ENCODE data around the gene MSGN1. TPM values are rescaled to one million over a fixed set of nuclear protein-coding genes. Genes with fewer than 3 reads are reported as not detected.

The MSGN1 gene
- total RNA-seq, 1 experiment from 2014 or later: not detected

DNA sequence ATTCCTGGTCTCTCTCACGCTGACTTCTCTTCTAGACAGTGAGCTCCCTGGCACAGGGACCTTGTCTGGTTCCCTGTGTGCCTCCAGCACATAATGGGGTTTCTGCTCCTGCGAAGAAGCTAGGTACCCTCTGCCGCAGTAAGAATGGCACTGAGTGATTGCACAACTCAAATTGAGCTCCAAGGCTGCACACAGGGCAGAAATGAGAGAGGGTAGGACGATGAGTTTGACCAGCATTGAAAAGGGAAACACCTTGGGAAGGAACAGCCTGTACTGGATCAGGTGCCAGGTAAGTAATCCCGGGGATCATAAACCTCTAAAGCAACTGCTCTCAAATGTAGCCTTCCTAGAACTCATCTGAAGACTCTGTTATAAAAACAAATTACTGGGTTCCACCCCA lies 21.0 kb upstream of the MSGN1 start:
- Histone ChIP-seq H2AFZ (ENCODE audit: low read depth, low read length, poor library complexity, severe bottlenecking) (no peak overlapping the region), H3K9me2 (ENCODE audit: insufficient read depth) (no peaks in the 10 kb centered on the region), H3K27me3 (ENCODE audit: insufficient read depth, low read length) (peaks cover 26% of the 10 kb centered on the region), H3K9me3 (ENCODE audit: control insufficient read depth in 1 of 2, insufficient read depth in 1 of 2, low read depth in 1 of 2, low read length in 2 of 2) (no peaks in the 10 kb centered on the region), H3K79me2 (ENCODE audit: insufficient read depth, low read length) (no peaks in the 10 kb centered on the region), H4K20me1 (ENCODE audit: insufficient read depth) (no peaks in the 10 kb centered on the region), H3K4me3 (replicated peaks in 1 of 2; ENCODE audit: low read depth in 1 of 2, low read length in 2 of 2) (no peak overlapping the region), H3K27ac (ENCODE audit: low read depth, low read length) (no peak overlapping the region), H3K36me3 (ENCODE audit: control insufficient read depth in 1 of 2, insufficient read depth in 2 of 2, low read length in 2 of 2) (no peaks in the 10 kb centered on the region), H3K4me1 (ENCODE audit: control insufficient read depth in 1 of 2, insufficient read depth in 2 of 2, low read length in 2 of 2) (no peaks in the 10 kb centered on the region), H3K4me2 (ENCODE audit: low read length) (no peak overlapping the region), H3K9ac (ENCODE audit: low read length) (no peak overlapping the region)
- DNase-seq (ENCODE audit: low read depth, low spot score) (no peak), ATAC-seq (no peak)
- BruUV-seq (replicated peaks): no TSS peak
- intact Hi-C loops (cut with micrococcal nuclease): no loop called here
- ChIA-PET POLR2A (no interaction called here), CTCF (no interaction called here), RAD21 (ENCODE audit: low non-redundant PET in 1 of 2, low total read pairs in 2 of 2, uncharacterized antibody in 2 of 2, unreplicated experiment in 2 of 2) (no interaction called here)
- TF ChIP-seq ZNF274 (IDR thresholded peaks at IDR 0.05; ENCODE audit: low read depth, low read length) (no peak), REST (IDR thresholded peaks at IDR 0.05; ENCODE audit: low read depth) (no peak), CEBPB (IDR thresholded peaks at IDR 0.05; ENCODE audit: low read depth) (no peak), POLR2A (IDR thresholded peaks at IDR 0.05; ENCODE audit: borderline replicate concordance, extremely low read depth, insufficient read depth, insufficient read length) (no peak), EZH2phosphoT487 (IDR thresholded peaks at IDR 0.05; ENCODE audit: borderline replicate concordance) (no peak), EZH2 (IDR thresholded peaks at IDR 0.05) (no peak), ZFX (IDR thresholded peaks at IDR 0.05) (no peak), ZBTB33 (IDR thresholded peaks at IDR 0.05; ENCODE audit: extremely low read depth, insufficient replicate concordance, low read length) (no peak), SRF (IDR thresholded peaks at IDR 0.05; ENCODE audit: low read depth) (no peak), CBX3 (IDR thresholded peaks at IDR 0.05; ENCODE audit: low read depth) (no peak), ELF1 (IDR thresholded peaks at IDR 0.05; ENCODE audit: borderline replicate concordance, low read depth) (no peak), POLR2AphosphoS5 (IDR thresholded peaks at IDR 0.05; ENCODE audit: low read depth, low read length) (no peak), JUND (IDR thresholded peaks at IDR 0.05) (no peak), YY1 (IDR thresholded peaks at IDR 0.05; ENCODE audit: extremely low read depth, insufficient replicate concordance, low read depth, low read length) (no peak), TCF7L2 (IDR thresholded peaks at IDR 0.05; ENCODE audit: borderline replicate concordance, extremely low read depth, insufficient read depth, insufficient read length) (no peak)
- TF ChIP-seq, protein P1, sequence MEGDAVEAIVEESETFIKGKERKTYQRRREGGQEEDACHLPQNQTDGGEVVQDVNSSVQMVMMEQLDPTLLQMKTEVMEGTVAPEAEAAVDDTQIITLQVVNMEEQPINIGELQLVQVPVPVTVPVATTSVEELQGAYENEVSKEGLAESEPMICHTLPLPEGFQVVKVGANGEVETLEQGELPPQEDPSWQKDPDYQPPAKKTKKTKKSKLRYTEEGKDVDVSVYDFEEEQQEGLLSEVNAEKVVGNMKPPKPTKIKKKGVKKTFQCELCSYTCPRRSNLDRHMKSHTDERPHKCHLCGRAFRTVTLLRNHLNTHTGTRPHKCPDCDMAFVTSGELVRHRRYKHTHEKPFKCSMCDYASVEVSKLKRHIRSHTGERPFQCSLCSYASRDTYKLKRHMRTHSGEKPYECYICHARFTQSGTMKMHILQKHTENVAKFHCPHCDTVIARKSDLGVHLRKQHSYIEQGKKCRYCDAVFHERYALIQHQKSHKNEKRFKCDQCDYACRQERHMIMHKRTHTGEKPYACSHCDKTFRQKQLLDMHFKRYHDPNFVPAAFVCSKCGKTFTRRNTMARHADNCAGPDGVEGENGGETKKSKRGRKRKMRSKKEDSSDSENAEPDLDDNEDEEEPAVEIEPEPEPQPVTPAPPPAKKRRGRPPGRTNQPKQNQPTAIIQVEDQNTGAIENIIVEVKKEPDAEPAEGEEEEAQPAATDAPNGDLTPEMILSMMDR (IDR thresholded peaks at IDR 0.05 in 2 of 3, conservative IDR thresholded peaks at IDR 0.05 in 1 of 3; ENCODE audit: borderline replicate concordance in 1 of 3, insufficient read depth in 1 of 3, low read depth in 2 of 3, low read length in 2 of 3): no peak

All from HCT116 (cell line).